WI38 (cell line): ENCODE data around the gene IL19.

Source experiments
- H3K4me3 ChIP-seq: 2 replicates; pipeline ENCODE4 v1.5.1; 2011; ENCODE audit warnings: low read depth, mild to moderate bottlenecking, control low read depth, low read length
- CTCF ChIP-seq: IDR thresholded peaks from 2 replicates; pipeline ENCODE4 v1.5.1; 2012; ENCODE audit warnings: low read depth, mild to moderate bottlenecking, control low read depth, low read length

The IL19 gene

GRCh38 chr1:206854401-206855129, 84.0 kb downstream of the IL19 start:
- TF ChIP-seq CTCF = no peak

DNA sequence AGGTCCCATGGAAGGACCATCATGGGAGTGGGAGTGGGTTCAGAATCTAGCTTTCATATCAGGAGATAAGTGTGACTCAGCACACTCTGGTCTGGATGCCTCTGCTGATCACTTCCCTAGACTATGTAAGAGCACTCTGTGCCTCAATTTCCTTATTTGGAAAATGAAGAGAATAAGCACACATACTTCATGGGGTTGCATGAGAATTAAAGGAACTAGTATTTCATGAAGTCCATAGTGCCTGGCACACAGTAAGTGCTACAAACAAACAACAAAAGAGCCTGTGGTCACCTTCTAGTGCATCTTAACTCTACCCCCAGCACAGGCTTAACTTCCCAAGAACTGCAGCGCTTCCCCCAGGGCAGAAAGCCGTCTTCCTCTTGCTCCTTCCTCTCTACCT, 85.3 kb downstream of the IL19 start:
- H3K4me3 ChIP-seq = no peak overlapping the region
- TF ChIP-seq CTCF = no peak

More at GRCh38 chr1:206854401-206855129, 84.0 kb downstream of the IL19 start:
- H3K4me3 ChIP-seq = no peak overlapping the region

DNA sequence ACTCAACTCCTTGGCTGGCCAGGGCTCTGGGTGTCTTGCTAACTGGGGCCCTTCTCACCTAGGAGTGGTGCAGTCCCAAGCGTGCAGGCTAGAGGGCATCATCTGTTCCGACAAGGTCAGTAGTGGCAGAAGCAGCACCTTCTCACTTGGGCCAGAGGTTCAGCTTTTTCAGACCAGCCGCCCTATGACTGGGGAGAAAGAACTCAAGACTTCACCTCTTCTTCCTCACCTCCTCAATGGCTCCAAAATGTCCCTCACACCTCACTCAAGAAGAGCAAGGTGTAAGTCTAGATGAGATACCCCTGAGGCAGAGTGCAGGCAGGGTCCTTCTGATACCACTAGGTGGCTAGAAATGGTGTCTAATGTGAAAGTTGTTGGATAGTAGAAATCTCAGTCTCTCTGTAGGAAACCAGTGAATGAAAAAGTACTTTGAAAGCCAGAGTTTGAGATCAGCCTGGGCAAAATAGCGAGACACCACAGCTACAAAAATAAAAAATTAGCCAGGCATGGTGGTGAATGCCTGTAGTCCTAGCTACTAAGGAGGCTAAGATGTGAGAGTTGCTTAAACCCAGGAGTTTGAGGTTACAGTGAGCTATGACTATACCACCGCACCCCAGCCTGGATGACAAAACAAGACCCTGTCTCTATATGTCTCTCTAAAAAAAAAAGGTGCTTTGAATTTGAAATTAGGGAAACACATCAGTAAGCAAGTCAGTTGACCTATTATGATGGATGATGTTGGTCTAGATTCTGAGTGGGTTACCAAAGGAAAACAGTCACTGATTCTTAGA, 86.3 kb downstream of the IL19 start:
- H3K4me3 ChIP-seq = no peak overlapping the region
- no peak; the same call in 1 of the 2 replicates for TF ChIP-seq CTCF

GRCh38 chr1:206859082-206859521, 88.5 kb downstream of the IL19 start:
- no peak for TF ChIP-seq CTCF
- H3K4me3 ChIP-seq = no peak overlapping the region

GRCh38 chr1:206860165-206860564, 89.6 kb downstream of the IL19 start:
- H3K4me3 ChIP-seq = no peak overlapping the region
- TF ChIP-seq CTCF = no peak

DNA sequence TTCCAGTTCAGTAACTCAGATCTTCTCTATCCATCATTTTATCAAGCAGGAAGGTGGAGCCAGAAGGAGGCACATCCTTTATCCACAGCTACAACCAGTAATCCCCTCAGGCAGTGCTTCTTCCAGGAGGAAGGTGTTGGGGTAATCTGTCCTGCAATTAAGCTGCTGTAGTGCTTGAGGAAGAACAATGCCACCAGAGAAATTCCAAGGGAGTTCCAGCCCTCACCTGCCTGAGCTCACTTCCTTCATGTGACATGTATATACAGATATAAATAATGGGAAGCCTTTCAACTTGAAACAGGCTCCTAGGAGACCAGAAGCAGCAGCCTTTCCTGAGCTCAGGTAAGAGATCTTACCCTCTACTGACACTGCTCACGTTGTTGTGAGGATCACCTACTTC, 92.7 kb downstream of the IL19 start:
- TF ChIP-seq CTCF = no peak
- H3K4me3 ChIP-seq = no peak overlapping the region

- H3K4me3 ChIP-seq = no peak within 1 kb of the TSS
- TF ChIP-seq CTCF = peak; percentile 95
Measured at GRCh38 chr1:206864939-206865671, 94.5 kb downstream of the IL19 start, which contains the start of gene IL20. TSS of gene IL20 (plus strand) at chr1:206865623. CDS start at chr1:206865853, 230 bp downstream.
